SK-N-SH (cell line): Measurements from ENCODE around the gene ZNRF4. TPM values are rescaled to one million over a fixed set of nuclear protein-coding genes. Genes with fewer than 3 reads are reported as not detected.

Experiments used
- CTCF ChIA-PET: fragments of 300-600, 350-600 bp; formaldehyde crosslinking; extraction: SDS; loops from one replicate; lab custom pipeline; 2021; lab: Yijun Ruan, JAX
- POLR2A ChIA-PET: fragments of 350-600 bp; sonication (Branson Sonifier 250); formaldehyde crosslinking; extraction: SDS; loops from one replicate; lab custom pipeline; 2020; ENCODE audit warnings: antibody characterized with exemption, inconsistent platforms; lab: Yijun Ruan, JAX
- DNase-seq: peaks from one replicate; pipeline ENCODE4 v3.0.0; 2012
- H2AFZ ChIP-seq: fragments of 200-600 bp; sonication (generic); 2 replicates; pipeline ENCODE4 v1.8.1; 2016; ENCODE audit warnings: antibody characterized with exemption, mild to moderate bottlenecking, low read depth
- H3F3A ChIP-seq: fragments of 200-600 bp; sonication (generic); replicated peaks from 2 replicates; pipeline ENCODE3; 2016; ENCODE audit warnings: antibody characterized with exemption, mild to moderate bottlenecking; ENCODE audit not compliant: insufficient read depth
- H3K27ac ChIP-seq, 2 experiments: fragments of 200-500 bp in 1 of 2; fragments of 200-600 bp in 1 of 2; sonication (Bioruptor generic) in 1 of 2; sonication (generic), shearing (Covaris generic) in 1 of 2; 2 replicates each; pipeline versions ENCODE4 v1.5.1 to v1.6.1; 2014 to 2016; ENCODE audit warnings: low read depth in 2 of 2, inconsistent platforms in 1 of 2, low read length in 1 of 2, mild to moderate bottlenecking in 1 of 2, mixed read lengths in 1 of 2
- H3K27me3 ChIP-seq: fragments of 200-600 bp; sonication (generic), shearing (Covaris generic); 2 replicates; pipeline ENCODE4 v1.6.1; 2016; ENCODE audit warnings: mixed run types; ENCODE audit not compliant: insufficient read depth
- H3K36me3 ChIP-seq, 2 experiments: fragments of 200-500 bp in 1 of 2; fragments of 200-600 bp in 1 of 2; sonication (Bioruptor generic) in 1 of 2; sonication (generic) in 1 of 2; replicated peaks in 1 of 2; 2 replicates each; pipeline versions ENCODE3 to v1.5.1; 2014 to 2016; ENCODE audit warnings: low read length in 1 of 2, mild to moderate bottlenecking in 1 of 2; ENCODE audit not compliant: insufficient read depth in 2 of 2, control insufficient read depth in 1 of 2
- H3K4me1 ChIP-seq, 2 experiments: fragments of 200-500 bp in 1 of 2; fragments of 200-600 bp in 1 of 2; sonication (Bioruptor generic) in 1 of 2; sonication (generic), shearing (Covaris generic) in 1 of 2; 2 replicates each; pipeline versions ENCODE4 v1.5.1 to v1.6.1; 2014 to 2016; ENCODE audit warnings: low read depth in 1 of 2, low read length in 1 of 2, mixed run types in 1 of 2; ENCODE audit not compliant: insufficient read depth in 2 of 2, control insufficient read depth in 1 of 2
- H3K4me2 ChIP-seq: fragments of 200-600 bp; sonication (generic), shearing (Covaris generic); 2 replicates; pipeline ENCODE4 v1.6.1; 2017; ENCODE audit warnings: mixed run types
- H3K4me3 ChIP-seq, 2 experiments: fragments of 200-500 bp in 1 of 2; fragments of 200-600 bp in 1 of 2; sonication (Bioruptor generic) in 1 of 2; sonication (generic), shearing (Covaris generic) in 1 of 2; 2 replicates each; pipeline versions ENCODE4 v1.5.1 to v1.8.1; 2014 to 2016; ENCODE audit warnings: low read depth in 2 of 2, inconsistent platforms in 1 of 2, low read length in 1 of 2, mild to moderate bottlenecking in 1 of 2, mixed read lengths in 1 of 2, moderate library complexity in 1 of 2
- H3K79me2 ChIP-seq: fragments of 200-600 bp; sonication (generic); 2 replicates; pipeline ENCODE4 v1.8.1; 2017; ENCODE audit warnings: mild to moderate bottlenecking; ENCODE audit not compliant: insufficient read depth
- H3K9ac ChIP-seq: fragments of 200-600 bp; sonication (generic); 2 replicates; pipeline ENCODE4 v1.6.1; 2017; ENCODE audit warnings: mixed run types
- H3K9me2 ChIP-seq: fragments of 200-600 bp; sonication (generic); 2 replicates; pipeline ENCODE4 v1.6.1; 2017; ENCODE audit warnings: mixed run types
- H3K9me3 ChIP-seq: fragments of 200-600 bp; sonication (generic); 2 replicates; pipeline ENCODE4 v1.6.1; 2017; ENCODE audit warnings: mixed run types, mild to moderate bottlenecking, moderate library complexity
- H4K20me1 ChIP-seq: fragments of 200-600 bp; sonication (generic); 2 replicates; pipeline ENCODE4 v1.6.1; 2017; ENCODE audit warnings: mild to moderate bottlenecking, mixed run types; ENCODE audit not compliant: insufficient read depth
- CHD2 ChIP-seq: fragments of 150-350 bp; IDR thresholded peaks from 2 replicates; pipeline ENCODE4 v1.6.1; 2018; ENCODE audit warnings: low read length; ENCODE audit not compliant: partially characterized antibody
- EP300 ChIP-seq, 2 experiments: IDR thresholded peaks; 2 replicates each; pipeline versions ENCODE4 v1.4.0 to v1.6.1; 2012; ENCODE audit warnings: borderline replicate concordance in 1 of 2, low read depth in 1 of 2, low read length in 1 of 2
- FOXJ3 ChIP-seq: sonication (generic); formaldehyde crosslinking; IDR thresholded peaks from 2 replicates; pipeline ENCODE4 v1.5.1; 2020; ENCODE audit warnings: mild to moderate bottlenecking, missing genetic modification reagents
- GABPA ChIP-seq: IDR thresholded peaks from 2 replicates; pipeline ENCODE4 v1.4.0; 2012; ENCODE audit warnings: low read depth, mild to moderate bottlenecking
- JUND ChIP-seq: IDR thresholded peaks from 2 replicates; pipeline ENCODE4 v1.4.0; 2012
- MEF2A ChIP-seq: IDR thresholded peaks from 2 replicates; pipeline ENCODE4 v1.4.0; 2012; ENCODE audit warnings: low read depth, borderline replicate concordance
- NRF1 ChIP-seq: IDR thresholded peaks from 2 replicates; pipeline ENCODE4 v1.6.1; 2012; ENCODE audit warnings: low read depth, mild to moderate bottlenecking, low read length
- RCOR1 ChIP-seq: fragments of 150-350 bp; IDR thresholded peaks from 2 replicates; pipeline ENCODE4 v1.6.1; 2017; ENCODE audit warnings: antibody characterized with exemption, low read length
- SIN3A ChIP-seq: IDR thresholded peaks from 2 replicates; pipeline ENCODE4 v1.6.1; 2012; ENCODE audit warnings: low read depth, mild to moderate bottlenecking, low read length, moderate library complexity, borderline replicate concordance
- SMC3 ChIP-seq: IDR thresholded peaks from 2 replicates; pipeline ENCODE4 v1.6.1; 2012; ENCODE audit warnings: low read depth, low read length, improper control_type of control experiment
- TAF1 ChIP-seq: IDR thresholded peaks from 2 replicates; pipeline ENCODE4 v1.6.1; 2012; ENCODE audit warnings: low read depth, mild to moderate bottlenecking, low read length, moderate library complexity, borderline replicate concordance
- WGBS: methylation state at CpG from one replicate; pipeline ENCODE4 v1.1.6; 2017; ENCODE audit warnings: low lambda C conversion rate; 5-methylcytosine and 5-hydroxymethylcytosine counted together
- polyA plus RNA-seq, 3 experiments: library from polyadenylated mRNA; depleted of rRNA; stranded (reverse); fragments of >200 nt; gene quantifications; 2 replicates each; pipeline ENCODE4 v1.2.3, GENCODE V29; 2012
- TF ChIP-seq, protein P1 (sequence below): IDR thresholded peaks from 2 replicates; pipeline ENCODE4 v1.6.1; 2012; ENCODE audit warnings: mild to moderate bottlenecking, low read depth, low read length, moderate library complexity
- TF ChIP-seq, protein P2 (sequence below): IDR thresholded peaks from 2 replicates; pipeline ENCODE4 v1.4.0; 2012; ENCODE audit warnings: low read depth, borderline replicate concordance

ZNRF4 gene
- polyA plus RNA-seq, 1 of the 3 experiments (the other 2 are of a cell fraction) = not detected

DNA sequence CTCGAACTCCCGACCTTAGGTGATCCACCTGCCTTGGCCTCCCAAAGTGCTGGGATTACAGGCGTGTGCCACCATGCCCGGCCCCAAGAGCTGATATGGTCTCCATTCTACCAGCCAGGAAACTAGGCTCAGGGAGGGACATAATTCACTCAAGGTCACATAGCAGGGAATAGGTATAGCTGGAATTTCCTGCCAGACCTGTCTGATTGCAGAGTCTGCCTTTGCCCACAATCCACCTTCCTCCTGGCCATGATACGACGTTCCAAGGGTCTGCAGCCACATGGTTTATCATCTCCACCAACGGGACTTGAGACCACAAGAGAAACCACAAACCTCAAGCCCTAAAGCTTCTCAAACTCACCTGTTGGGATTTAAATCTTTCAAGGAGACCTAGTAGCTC is 32.0 kb downstream of the ZNRF4 start:
- Histone ChIP-seq H2AFZ (no peak overlapping the region), H3K4me3 (no peak overlapping the region), H3K9me2 (no peaks in the 10 kb centered on the region), H3K9me3 (no peaks in the 10 kb centered on the region), H3K27me3 (no peaks in the 10 kb centered on the region; the same call in 1 of the 2 replicates), H3F3A (no peaks in the 10 kb centered on the region), H3K79me2 (no peaks in the 10 kb centered on the region), H3K27ac (no peak overlapping the region), H4K20me1 (no peaks in the 10 kb centered on the region), H3K4me1 (peaks cover 0 to 5% of the 10 kb centered on the region in 2 experiments; a peak in 1 of 4 replicates), H3K36me3 (no peaks in the 10 kb centered on the region), H3K4me2 (no peak overlapping the region), H3K9ac (no peak overlapping the region)
- DNase-seq = no peak
- TF ChIP-seq MEF2A = no peak
- TF ChIP-seq FOXJ3 = no peak
- no peak for TF ChIP-seq SMC3
- no peak for TF ChIP-seq TAF1
- TF ChIP-seq, protein P1, sequence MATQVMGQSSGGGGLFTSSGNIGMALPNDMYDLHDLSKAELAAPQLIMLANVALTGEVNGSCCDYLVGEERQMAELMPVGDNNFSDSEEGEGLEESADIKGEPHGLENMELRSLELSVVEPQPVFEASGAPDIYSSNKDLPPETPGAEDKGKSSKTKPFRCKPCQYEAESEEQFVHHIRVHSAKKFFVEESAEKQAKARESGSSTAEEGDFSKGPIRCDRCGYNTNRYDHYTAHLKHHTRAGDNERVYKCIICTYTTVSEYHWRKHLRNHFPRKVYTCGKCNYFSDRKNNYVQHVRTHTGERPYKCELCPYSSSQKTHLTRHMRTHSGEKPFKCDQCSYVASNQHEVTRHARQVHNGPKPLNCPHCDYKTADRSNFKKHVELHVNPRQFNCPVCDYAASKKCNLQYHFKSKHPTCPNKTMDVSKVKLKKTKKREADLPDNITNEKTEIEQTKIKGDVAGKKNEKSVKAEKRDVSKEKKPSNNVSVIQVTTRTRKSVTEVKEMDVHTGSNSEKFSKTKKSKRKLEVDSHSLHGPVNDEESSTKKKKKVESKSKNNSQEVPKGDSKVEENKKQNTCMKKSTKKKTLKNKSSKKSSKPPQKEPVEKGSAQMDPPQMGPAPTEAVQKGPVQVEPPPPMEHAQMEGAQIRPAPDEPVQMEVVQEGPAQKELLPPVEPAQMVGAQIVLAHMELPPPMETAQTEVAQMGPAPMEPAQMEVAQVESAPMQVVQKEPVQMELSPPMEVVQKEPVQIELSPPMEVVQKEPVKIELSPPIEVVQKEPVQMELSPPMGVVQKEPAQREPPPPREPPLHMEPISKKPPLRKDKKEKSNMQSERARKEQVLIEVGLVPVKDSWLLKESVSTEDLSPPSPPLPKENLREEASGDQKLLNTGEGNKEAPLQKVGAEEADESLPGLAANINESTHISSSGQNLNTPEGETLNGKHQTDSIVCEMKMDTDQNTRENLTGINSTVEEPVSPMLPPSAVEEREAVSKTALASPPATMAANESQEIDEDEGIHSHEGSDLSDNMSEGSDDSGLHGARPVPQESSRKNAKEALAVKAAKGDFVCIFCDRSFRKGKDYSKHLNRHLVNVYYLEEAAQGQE = no peak
- TF ChIP-seq GABPA = no peak
- TF ChIP-seq EP300 (IDR thresholded peaks at IDR 0.05; ENCODE audit: borderline replicate concordance in 1 of 2, low read depth in 1 of 2, low read length in 1 of 2) = no peak
- TF ChIP-seq JUND = no peak
- no peak for TF ChIP-seq SIN3A
- TF ChIP-seq NRF1 = no peak
- WGBS = 63% methylated on average over 7 of the region's 7 CpGs
- POLR2A ChIA-PET = no interaction called here
- CTCF ChIA-PET = no interaction called here

DNA sequence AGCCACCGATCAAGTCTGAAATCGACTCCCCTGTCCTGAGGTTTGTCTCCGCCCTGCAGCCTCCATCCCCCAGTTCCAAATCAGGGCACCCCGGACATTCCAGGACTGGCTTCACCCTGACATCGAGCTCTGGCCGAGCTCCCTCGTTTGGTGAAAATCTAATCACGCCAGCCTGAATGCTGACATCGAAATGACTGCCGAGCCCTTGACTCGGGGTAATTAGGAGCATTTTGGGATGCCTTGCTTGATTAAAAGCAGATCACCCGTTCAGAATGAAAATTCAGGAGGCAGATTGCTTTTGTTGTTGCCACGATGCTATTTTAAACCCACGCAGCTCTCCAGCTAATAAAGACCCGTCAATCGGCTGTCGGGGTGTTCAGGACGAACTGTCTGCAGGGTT is 34.3 kb downstream of the ZNRF4 start:
- Histone ChIP-seq H3K9me3 (no peaks in the 10 kb centered on the region), H3K9me2 (no peaks in the 10 kb centered on the region), H3K27me3 (peaks cover 8% of the 10 kb centered on the region; the same call in 1 of the 2 replicates), H3K4me3 (no peak overlapping the region), H3K4me1 (peaks cover 0 to 5% of the 10 kb centered on the region in 2 experiments; a peak in 1 of 4 replicates), H3K27ac (no peak overlapping the region), H3K36me3 (no peaks in the 10 kb centered on the region), H2AFZ (no peak overlapping the region), H4K20me1 (no peaks in the 10 kb centered on the region), H3K9ac (no peak overlapping the region), H3F3A (no peaks in the 10 kb centered on the region), H3K79me2 (no peaks in the 10 kb centered on the region), H3K4me2 (no peak overlapping the region)
- ChIA-PET CTCF (interaction anchor here (0.8 to 1.9 kb wide), 3 partner anchors 9 to 100 kb away, joined by 3 to 5 read pairs (median 4); no protein-coding TSS in a partner anchor), POLR2A (no interaction called here)
- 10% methylated on average over 14 of the region's 18 CpGs for WGBS
- DNase-seq = peak; percentile 56
- TF ChIP-seq, protein P2, sequence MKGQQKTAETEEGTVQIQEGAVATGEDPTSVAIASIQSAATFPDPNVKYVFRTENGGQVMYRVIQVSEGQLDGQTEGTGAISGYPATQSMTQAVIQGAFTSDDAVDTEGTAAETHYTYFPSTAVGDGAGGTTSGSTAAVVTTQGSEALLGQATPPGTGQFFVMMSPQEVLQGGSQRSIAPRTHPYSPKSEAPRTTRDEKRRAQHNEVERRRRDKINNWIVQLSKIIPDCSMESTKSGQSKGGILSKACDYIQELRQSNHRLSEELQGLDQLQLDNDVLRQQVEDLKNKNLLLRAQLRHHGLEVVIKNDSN = no peak
- peak; percentile 24 for TF ChIP-seq CHD2
- peak; percentile 27; the same call in 1 of the 2 replicates for TF ChIP-seq RCOR1
